Suprapubic skin (tissue), 4 donors: Measurements from ENCODE around the gene SIRT5. TPM values are rescaled to one million over a fixed set of nuclear protein-coding genes. Genes with fewer than 3 reads are reported as not detected.
A peak's percentile ranks its signal among the peaks of the same experiment; 100 is the strongest.

Source experiments
- DNase-seq, 2 donors: peaks; one replicate each; pipeline ENCODE4 v3.0.0-alpha.2; 2019; ENCODE audit warnings: low spot score in 2 of 2
- H3K27ac ChIP-seq: fragments of 200-600 bp; sonication (generic); one replicate; pipeline ENCODE4 v1.5.1; 2019
- H3K27me3 ChIP-seq: fragments of 200-600 bp; sonication (generic); one replicate; pipeline ENCODE4 v1.5.1; 2019
- H3K36me3 ChIP-seq: fragments of 200-600 bp; sonication (generic); one replicate; pipeline ENCODE4 v1.5.1; 2019
- H3K4me1 ChIP-seq: fragments of 200-600 bp; sonication (generic); one replicate; pipeline ENCODE4 v1.5.1; 2019
- H3K4me3 ChIP-seq: fragments of 200-600 bp; sonication (generic); one replicate; pipeline ENCODE4 v1.5.1; 2019; ENCODE audit warnings: mild to moderate bottlenecking
- H3K9me3 ChIP-seq: fragments of 200-600 bp; sonication (generic); one replicate; pipeline ENCODE4 v1.5.1; 2019
- EP300 ChIP-seq: sonication (generic); formaldehyde crosslinking; IDR thresholded peaks from one replicate; pipeline ENCODE4 v1.6.1; 2017; ENCODE audit warnings: antibody characterized with exemption
- POLR2A ChIP-seq, 2 donors: fragments of 450-650 bp; IDR thresholded peaks; one replicate each; pipeline ENCODE4 v1.6.1; 2017; ENCODE audit warnings: antibody characterized with exemption in 2 of 2, mild to moderate bottlenecking in 2 of 2, moderate library complexity in 2 of 2
- POLR2AphosphoS5 ChIP-seq, 3 donors: sonication (generic); formaldehyde crosslinking; IDR thresholded peaks; one replicate each; pipeline ENCODE4 v1.6.1; 2017; ENCODE audit warnings: antibody characterized with exemption in 3 of 3
- WGBS: methylation state at CpG from one replicate; pipeline ENCODE4 v1.1.5; 2018; 5-methylcytosine and 5-hydroxymethylcytosine counted together
- total RNA-seq, 4 donors: library from RNA; depleted of rRNA; stranded (reverse); fragments of >200 nt; gene quantifications; one replicate each; pipeline ENCODE4 v1.1.0, GENCODE V29; 2016
- TF ChIP-seq, protein P1 (sequence below), 2 donors: fragments of 200-600 bp in 1 of 2; fragments of 450-650 bp in 1 of 2; sonication (generic) in 1 of 2; IDR thresholded peaks; one replicate each; pipeline ENCODE4 v1.5.1; 2016 to 2019; ENCODE audit warnings: antibody characterized with exemption in 2 of 2, mild to moderate bottlenecking in 1 of 2, moderate library complexity in 1 of 2

The SIRT5 gene
- total RNA-seq, 4 donors from 2014 or later: 5.7 to 17.8 (median 8.7) TPM

GRCh38 chr6:13614926-13615791 lies 40.8 kb downstream of the SIRT5 start, which contains the start of gene NOL7:
Gene NOL7, plus strand, starts transcription at chr6:13615335. Its CDS starts 24 bp downstream, at chr6:13615359.
- peaks cover 27% of the 10 kb centered on the region for H3K4me1 ChIP-seq
- WGBS: under 1% methylated on average over 26 of the region's 85 CpGs
- H3K27ac ChIP-seq: peak within 1 kb of the TSS; percentile 95
- peak; percentile 98 to 99 for DNase-seq
- no peaks in the 10 kb centered on the region for H3K9me3 ChIP-seq
- peak within 1 kb of the TSS; percentile 86 for H3K4me3 ChIP-seq
- no peaks in the 10 kb centered on the region for H3K27me3 ChIP-seq
- peaks cover 35% of the 10 kb centered on the region for H3K36me3 ChIP-seq
- TF ChIP-seq POLR2A (IDR thresholded peaks at IDR 0.05): peak in 1 of 2 donors; percentile 79
- TF ChIP-seq, protein P1, sequence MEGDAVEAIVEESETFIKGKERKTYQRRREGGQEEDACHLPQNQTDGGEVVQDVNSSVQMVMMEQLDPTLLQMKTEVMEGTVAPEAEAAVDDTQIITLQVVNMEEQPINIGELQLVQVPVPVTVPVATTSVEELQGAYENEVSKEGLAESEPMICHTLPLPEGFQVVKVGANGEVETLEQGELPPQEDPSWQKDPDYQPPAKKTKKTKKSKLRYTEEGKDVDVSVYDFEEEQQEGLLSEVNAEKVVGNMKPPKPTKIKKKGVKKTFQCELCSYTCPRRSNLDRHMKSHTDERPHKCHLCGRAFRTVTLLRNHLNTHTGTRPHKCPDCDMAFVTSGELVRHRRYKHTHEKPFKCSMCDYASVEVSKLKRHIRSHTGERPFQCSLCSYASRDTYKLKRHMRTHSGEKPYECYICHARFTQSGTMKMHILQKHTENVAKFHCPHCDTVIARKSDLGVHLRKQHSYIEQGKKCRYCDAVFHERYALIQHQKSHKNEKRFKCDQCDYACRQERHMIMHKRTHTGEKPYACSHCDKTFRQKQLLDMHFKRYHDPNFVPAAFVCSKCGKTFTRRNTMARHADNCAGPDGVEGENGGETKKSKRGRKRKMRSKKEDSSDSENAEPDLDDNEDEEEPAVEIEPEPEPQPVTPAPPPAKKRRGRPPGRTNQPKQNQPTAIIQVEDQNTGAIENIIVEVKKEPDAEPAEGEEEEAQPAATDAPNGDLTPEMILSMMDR (IDR thresholded peaks at IDR 0.05): peak; percentile 93 to 94
- peak; percentile 84 to 99 (median 96) for TF ChIP-seq POLR2AphosphoS5 (IDR thresholded peaks at IDR 0.05)
- no peak for TF ChIP-seq EP300

DNA sequence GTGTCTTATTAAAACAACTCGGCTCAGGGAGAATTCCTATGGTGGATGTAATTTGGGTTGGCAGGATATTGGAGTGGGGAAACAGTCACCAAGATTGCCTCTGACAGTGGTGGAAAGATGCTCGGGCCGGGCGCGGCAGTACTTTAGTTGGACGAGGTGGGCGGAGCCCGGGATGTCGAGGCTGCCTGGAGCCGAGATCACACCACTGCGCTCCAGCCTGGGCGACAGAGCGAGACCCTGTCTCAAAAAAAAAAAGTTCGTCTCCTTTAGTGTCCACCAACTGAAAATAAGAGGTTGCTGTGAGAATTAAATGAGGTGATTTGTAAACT lies 41.4 kb downstream of the SIRT5 start:
- DNase-seq: peak; percentile 74 to 86
- TF ChIP-seq POLR2A (IDR thresholded peaks at IDR 0.05): no peak
- no peak for TF ChIP-seq EP300
- TF ChIP-seq POLR2AphosphoS5 (IDR thresholded peaks at IDR 0.05): no peak
- TF ChIP-seq, protein P1 (IDR thresholded peaks at IDR 0.05): no peak
- peak overlapping the region; percentile 86 for H3K4me3 ChIP-seq
- peak overlapping the region; percentile 95 for H3K27ac ChIP-seq
- no peaks in the 10 kb centered on the region for H3K27me3 ChIP-seq
- WGBS: 0% methylated on average over 14 of the region's 14 CpGs
- peaks cover 41% of the 10 kb centered on the region for H3K36me3 ChIP-seq
- no peaks in the 10 kb centered on the region for H3K9me3 ChIP-seq
- peaks cover 27% of the 10 kb centered on the region for H3K4me1 ChIP-seq

GRCh38 chr6:13617066-13617465 lies 42.7 kb downstream of the SIRT5 start:
- 79% methylated on average over 2 of the region's 2 CpGs for WGBS
- TF ChIP-seq POLR2AphosphoS5 (IDR thresholded peaks at IDR 0.05) (no peak), POLR2A (IDR thresholded peaks at IDR 0.05) (no peak), EP300 (no peak)
- TF ChIP-seq, protein P1 (IDR thresholded peaks at IDR 0.05): no peak
- Histone ChIP-seq H3K27ac (no peak overlapping the region), H3K4me1 (peaks cover 27% of the 10 kb centered on the region), H3K36me3 (peaks cover 54% of the 10 kb centered on the region), H3K27me3 (no peaks in the 10 kb centered on the region), H3K9me3 (no peaks in the 10 kb centered on the region), H3K4me3 (no peak overlapping the region)
- DNase-seq: no peak

DNA sequence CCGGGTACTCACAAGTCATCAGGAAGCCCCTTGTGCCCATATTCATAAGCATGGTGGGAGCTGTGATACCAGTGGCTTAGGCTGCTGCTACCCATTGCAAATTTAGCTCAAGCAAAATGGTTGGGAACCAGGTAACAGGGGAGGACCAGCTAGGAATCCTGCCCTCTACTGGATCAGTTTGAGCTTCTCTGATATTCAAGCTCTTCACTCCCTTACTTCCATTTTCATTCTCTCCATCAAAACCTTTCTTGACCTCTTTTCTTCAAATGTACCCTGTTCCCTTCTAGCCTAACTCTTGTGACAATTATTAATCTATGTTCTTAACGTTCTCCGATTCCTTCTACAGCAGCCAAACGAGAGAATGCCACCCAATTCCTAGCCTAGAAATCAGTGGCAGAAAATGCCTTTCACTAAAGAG lies 50.5 kb downstream of the SIRT5 start:
- Histone ChIP-seq H3K27ac (no peak overlapping the region), H3K27me3 (no peaks in the 10 kb centered on the region), H3K4me1 (no peaks in the 10 kb centered on the region), H3K36me3 (peaks cover 86% of the 10 kb centered on the region), H3K4me3 (no peak overlapping the region), H3K9me3 (no peaks in the 10 kb centered on the region)
- no peak for DNase-seq
- TF ChIP-seq POLR2AphosphoS5 (IDR thresholded peaks at IDR 0.05): no peak
- TF ChIP-seq, protein P1 (IDR thresholded peaks at IDR 0.05): peak in 1 of 2 donors; percentile 37
- 68% methylated on average over 4 of the region's 4 CpGs for WGBS

GRCh38 chr6:13629459-13630116 lies 55.2 kb downstream of the SIRT5 start:
- Histone ChIP-seq H3K9me3 (no peaks in the 10 kb centered on the region), H3K27ac (no peak overlapping the region), H3K4me3 (no peak overlapping the region), H3K27me3 (no peaks in the 10 kb centered on the region), H3K4me1 (no peaks in the 10 kb centered on the region), H3K36me3 (peaks cover 68% of the 10 kb centered on the region)
- TF ChIP-seq POLR2A (IDR thresholded peaks at IDR 0.05): no peak
- TF ChIP-seq EP300: no peak
- no peak for TF ChIP-seq POLR2AphosphoS5 (IDR thresholded peaks at IDR 0.05)
- TF ChIP-seq, protein P1 (IDR thresholded peaks at IDR 0.05): no peak
- DNase-seq: no peak
- 73% methylated on average over 4 of the region's 4 CpGs for WGBS
